Activated CD8-positive, alpha-beta memory T cell treated with anti-CD3 and anti-CD28 coated beads for 24 hours (primary cell): ENCODE measurements around the gene SERPINE2.

Source experiments
- DNase-seq: peaks from one replicate; pipeline ENCODE4 v3.0.0-alpha.2; 2020

SERPINE2 gene, protein sequence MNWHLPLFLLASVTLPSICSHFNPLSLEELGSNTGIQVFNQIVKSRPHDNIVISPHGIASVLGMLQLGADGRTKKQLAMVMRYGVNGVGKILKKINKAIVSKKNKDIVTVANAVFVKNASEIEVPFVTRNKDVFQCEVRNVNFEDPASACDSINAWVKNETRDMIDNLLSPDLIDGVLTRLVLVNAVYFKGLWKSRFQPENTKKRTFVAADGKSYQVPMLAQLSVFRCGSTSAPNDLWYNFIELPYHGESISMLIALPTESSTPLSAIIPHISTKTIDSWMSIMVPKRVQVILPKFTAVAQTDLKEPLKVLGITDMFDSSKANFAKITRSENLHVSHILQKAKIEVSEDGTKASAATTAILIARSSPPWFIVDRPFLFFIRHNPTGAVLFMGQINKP

DNA sequence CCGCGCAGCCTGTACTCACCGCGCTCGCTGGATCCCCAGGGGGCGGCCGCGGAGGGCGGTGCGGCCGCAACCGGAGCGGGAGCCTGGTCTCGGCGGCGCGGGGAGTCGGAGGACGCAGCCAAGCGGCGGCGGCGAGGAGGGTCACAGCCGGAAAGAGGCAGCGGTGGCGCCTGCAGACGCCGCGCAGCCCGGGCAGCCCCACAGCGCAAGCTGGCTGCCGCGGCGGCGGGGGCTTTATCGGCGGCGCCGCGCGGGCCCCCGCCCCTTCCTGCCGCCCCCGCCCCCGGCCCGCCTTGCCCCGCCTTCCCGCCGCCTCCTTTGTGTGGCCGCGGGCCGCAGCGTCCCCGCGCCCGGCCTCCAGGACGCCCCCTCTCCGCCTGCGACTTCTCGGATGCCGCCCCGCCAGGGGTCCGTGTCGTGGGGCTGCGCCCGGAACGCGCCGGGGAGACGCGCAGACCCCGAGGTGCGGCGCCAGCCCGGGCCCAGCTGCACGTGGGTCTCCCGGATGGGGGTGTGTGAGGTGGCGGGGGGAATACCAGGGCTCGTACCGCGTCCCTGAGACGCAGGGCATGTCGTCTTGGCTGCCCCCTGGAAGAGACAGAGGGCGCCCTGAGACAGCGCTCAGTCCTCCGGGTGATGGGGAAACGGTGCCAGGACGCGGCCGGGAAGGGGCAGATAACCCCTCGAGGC is at the start of gene SERPINE2:
TSS of gene SERPINE2 (minus strand) at position 207 of the 690 bp plus-strand sequence. CDS start 37,386 bp downstream, outside the sequence.
- DNase-seq = peak; percentile 88

DNA sequence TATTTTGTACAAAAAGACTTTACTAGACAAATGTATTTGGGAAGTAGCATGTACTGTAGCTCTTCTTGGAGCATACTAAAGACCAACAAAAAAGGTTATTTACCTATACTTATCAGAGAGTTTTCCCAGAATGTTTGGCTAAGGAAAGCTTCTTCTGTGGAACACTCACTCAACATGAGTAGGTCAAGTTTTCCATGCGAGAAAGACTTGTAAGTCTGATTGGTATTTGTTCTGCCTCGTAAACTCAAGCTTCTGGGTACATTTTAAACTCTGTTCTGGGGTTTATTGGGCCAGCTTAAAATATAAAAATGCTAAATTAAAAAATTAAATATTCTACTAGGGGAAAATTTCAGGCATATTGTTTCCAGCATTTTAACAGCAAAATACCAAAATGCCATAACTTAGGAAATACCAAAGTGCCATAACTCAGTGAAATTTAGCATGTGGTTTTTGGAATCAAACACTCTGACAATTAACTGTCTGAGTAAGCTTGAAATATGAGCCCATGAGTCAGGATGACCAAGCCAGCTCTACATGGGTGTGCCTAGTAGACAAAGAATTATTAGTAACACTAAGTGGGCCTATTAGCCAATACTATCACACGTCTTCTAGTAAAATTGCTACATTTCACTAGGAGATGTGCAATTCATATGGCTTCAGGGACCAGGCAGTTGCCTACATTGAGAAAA is 47.3 kb upstream of the SERPINE2 start:
- DNase-seq = no peak

DNA sequence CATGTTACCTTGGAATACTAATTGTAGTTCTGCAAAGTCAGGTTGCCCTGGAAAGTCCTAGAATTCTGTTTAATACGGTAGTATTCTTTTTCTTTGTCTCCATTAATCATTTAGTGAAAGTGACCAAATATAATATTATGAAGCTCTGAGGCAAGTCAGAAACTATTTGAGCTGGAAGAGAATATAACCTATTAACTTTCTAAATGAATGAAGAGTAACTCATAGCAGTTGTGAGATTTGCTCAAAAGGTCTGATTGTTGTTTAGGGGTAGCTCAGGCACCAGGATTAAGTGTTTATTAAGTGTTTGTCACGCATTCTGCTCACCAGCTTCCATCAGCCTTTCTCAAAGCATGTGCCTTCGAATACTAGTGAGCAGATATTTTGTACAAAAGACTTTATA is 46.7 kb upstream of the SERPINE2 start:
- DNase-seq = no peak

DNA sequence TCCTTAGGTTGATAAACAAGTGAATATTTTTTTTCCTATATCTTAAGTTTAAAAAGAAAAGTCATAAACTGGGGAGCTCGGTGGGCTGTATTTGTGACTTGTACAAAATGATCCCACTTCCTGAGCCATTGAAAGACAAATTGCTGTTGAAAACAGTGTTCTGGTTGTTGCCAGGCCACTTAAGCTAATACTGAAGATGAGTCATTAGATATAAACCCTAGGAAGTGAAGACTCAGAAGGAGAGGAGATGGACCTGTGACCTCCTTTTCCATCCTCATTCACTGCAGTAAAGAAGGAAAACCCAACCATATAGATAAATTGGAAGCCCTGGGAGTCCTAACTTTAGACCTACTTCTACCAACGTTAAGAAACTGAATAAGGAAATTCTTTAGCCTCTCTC is 46.2 kb upstream of the SERPINE2 start:
- no peak for DNase-seq

DNA sequence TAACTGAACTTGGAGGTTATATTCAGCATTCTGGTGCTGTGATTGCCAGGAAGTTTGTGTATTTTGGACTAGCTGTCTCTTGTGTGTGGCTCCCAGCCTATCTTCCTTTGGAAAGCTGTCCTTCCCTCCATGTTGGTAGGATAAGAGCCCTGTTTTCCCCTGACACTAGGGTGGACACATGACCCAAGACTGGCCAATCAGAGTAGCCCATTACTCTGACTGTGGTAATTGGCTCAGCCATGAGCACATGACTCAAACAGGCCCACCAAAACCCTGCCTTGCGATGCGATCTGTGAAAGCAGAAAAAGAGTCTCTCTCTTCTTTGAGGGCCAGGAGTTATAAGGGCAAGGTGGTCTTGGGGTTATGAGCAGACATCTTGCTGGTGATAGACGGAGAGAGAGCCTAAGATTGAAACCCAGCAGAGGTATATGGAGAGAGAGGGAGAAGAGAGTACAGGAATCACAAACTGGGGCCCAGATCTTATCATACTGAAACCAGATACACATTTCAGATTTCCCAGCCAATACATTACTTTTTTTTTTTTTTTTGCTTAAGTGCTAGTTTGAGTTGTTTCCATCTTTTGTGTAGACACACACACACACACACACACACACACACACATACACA is 45.3 kb upstream of the SERPINE2 start:
- no peak for DNase-seq

DNA sequence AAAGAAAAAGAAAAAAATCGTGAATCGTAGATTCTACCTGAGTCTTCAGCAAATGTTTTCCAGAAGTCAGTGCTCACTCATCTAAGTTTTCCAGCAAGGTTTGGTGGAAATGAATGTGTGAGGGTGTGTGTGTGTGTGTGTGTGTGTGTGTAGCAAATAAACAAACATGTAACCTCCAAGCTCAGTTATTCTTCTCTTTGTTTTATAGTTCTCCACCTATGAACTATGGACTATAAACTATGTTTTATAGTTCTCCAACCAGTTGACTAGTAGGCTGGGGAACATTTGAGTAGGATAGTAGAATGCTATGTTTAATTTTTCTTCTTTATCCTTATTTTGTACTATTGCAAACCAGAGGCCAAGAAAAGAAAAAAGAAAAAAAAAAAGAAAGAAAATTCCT is 44.6 kb upstream of the SERPINE2 start:
- DNase-seq = no peak

DNA sequence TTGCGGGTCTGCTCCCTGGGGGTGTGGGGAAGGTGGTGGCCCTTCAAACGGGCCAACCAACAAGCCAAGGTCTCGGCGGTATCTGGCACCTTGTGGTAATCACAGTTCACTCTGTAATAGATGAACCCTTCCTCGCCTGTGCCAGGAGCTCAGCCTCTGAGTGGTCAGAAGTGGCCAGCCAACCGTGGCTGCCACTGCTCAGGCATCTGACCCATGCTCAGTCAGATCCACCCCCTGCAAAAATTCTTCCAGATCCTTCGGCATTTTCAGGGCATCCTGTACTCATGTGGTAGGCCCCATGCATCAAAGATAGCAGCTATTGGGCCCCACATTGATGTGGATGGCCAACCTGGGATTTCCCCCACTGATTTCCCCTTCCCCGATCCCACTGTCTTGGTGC is 39.6 kb upstream of the SERPINE2 start:
- DNase-seq = no peak

DNA sequence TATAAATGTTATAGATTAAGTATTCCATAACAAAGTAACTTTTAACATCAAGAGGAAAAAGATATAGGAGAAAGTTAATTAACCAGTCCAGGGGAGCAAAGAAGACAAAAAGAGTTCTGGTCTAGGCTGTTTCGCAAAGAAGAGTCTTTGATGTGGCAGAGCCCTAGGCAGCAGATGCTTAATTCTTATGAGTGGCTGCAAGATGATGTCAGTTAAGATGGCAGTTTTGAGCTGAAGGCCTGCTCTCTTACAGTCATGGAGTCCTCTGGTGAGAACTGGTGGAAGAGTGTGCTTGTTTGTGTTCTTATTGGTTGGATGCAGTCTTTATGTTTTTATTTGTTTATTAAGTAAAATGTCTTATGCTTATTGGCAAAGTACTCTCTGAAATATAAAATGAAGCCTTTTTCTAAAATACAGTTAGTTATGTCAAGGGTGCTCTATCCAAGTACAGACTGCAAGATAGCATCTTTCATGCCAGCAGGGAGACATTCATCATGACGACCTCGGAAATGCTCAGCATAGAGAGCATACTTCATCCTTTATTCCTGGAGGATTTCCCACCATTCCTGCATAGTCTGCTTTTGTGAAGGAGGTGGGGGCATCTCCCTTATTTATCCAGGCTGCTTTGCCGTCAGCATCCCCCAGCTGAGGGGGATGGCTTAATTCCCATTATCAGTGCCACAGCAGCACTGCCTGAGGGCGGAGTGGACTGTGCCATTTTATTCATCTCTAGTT is 38.9 kb upstream of the SERPINE2 start:
- no peak for DNase-seq

DNA sequence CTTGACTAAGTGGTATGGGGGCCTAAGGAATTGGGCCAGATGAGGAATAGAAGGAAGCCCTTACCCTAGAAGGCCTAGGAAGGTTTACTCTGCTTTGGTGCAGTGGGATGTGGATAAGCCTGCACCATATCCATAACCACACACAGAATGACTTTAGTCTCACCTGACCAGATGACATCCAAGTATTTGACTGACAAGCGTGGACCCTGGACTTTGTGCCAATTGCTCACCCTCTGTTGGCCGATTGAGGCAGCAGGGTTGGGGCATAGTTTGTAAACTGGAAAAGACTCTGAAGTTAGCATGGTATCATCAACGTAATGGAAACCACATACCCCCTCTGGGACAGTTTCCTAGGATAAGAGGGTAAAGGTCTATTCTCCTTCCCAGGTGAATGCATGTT is 36.5 kb upstream of the SERPINE2 start:
- no peak for DNase-seq

DNA sequence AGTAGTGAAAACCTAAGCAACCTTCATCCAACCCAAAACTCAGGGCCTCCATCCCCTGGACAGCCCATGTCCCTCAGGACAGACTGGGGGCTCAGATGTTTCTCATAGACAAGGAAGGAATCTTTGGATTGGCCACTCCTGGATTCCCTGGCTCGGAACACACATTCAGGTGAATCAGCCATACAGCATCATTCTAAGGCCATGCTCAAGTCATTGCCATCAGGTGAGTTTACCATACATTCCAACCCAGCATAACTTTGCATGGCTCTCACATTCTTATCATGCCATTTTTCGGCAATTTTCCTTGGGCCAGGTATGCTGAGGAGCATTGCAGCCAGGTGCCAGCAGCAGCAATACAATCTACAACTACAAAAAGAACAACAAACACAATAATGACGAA is 34.6 kb upstream of the SERPINE2 start:
- DNase-seq = no peak

DNA sequence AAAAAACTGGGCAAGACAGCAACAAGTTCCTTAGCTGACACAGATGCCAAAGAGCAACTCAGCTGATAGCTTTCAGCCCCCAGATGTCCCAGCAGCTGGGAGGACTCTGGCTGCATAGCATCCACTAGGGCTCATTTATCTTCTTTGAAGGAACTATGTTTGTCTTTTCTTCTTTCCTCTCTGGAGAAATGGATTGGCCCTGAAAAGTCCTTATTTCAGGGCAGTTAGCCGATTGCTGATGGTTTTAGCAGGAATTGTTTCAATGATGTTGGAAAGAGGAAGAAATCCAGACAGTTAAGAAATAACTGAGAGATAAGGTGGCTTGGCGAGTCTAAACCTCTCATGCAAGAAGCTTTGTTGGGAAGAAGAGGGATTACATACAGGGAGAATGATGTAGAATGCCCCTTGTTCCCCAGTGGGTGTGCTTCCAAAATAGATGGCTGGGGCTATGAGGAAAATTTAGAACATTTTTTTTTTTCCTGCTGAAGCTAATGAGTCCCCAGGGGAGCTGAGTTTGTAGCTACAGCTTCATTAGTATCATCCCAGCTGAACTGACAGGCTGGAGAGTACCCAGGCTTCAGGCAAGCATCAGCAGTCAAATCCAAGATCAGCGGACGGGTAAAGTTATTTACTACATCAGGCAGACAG is 33.6 kb upstream of the SERPINE2 start:
- no peak for DNase-seq

DNA sequence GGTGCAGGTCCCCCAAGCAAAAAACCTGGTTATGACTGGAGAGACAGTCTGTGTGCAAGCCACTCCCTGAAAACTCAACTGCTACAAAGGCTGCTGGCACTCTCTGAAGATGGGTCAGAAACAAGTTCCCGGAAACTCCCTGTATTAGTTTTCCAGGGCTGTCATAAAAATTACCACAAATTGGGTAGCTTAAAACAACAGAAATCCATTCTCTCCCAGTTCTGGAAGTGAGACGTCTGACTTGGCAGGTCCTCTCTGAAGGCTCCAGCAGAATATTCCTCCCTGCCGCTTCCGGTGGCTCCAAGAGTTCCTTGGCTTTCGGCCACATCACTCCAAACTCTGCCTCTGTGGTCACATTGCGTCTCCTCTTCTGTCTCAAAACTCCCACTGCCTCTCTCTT is 30.1 kb upstream of the SERPINE2 start:
- DNase-seq = no peak

DNA sequence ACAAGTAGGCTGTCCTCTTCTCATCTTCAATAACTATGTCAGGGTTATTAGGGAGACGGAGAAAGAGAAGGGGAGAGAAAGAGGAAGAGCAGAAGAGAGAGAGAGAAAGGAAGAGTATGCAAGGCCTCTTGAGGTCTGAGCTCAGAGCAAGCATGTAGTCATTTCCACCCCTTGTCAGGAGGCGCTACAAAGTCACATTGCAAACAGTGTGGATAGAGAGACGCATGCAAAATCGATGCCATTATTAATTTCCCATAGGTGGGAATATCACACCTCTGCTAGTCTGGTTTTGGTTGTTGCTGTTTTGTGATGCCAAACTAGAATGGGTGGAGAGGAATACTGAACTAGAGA is 24.2 kb upstream of the SERPINE2 start:
- no peak for DNase-seq

DNA sequence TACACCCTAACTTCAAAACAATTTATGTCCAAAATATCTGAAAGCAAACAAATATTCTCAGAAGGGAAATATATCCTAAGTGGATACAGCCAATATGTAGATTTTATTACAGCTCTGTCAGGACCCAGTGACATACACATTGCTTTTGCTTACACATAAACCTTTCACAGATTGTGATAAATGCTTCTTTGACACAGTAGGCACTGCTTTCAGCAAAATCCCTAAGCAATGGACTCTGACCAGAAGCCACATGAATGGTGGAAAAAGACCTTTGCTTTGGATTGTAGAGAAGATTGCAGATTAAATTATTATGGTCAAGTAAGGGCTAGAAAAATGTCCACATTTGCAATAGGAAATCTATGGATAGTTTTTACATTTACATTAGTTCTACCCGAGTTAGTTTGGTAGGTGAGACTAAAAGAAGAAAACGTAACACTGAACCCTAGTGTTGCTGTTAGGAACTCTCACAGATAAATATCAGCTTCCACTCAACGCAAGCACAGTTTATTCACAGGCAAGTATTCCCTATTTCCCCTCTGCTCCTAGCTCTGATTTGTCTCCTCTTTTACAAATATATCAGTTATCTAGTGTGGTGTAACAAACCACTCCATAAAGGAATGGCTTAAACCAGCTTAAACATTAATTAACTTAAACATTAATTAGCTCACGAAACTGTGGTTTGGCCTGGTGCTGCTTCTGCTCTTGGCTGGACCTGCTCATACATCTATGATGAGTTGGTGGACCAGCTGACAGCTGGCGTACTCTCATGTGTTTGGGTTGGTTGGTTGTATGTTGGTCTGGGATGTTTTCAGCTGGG is 23.6 kb upstream of the SERPINE2 start:
- no peak for DNase-seq

DNA sequence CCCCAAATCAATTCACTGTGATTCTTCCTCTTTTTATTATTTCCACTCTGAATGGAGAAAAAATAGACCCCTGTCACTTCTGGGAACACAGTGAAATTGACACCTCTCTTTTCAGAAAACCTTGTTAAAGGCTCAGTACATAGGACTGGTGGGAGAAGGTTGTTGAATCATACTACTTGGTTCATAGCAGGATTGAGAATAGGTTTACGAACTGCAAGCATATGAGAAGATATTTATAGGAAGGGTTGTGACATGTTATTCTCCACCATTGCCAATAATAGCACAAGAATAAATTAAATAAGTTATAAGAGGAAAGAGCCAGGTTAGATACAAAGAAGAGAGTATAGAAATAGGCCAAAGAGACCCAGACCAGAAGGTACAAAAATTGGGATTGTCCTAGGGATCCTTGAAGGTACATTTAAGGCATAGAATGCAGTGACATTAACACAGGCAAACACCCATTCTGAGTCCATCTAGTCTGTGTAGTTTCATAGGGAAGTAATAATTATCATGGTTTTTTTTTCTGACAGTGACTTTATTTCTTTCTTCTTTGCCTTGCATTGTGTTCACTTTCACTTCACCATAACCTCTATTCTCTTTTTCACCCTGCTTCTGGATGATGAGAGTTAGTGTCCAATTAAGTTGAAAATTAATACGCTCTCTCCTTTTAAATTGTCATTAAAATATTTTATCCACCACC is 21.8 kb upstream of the SERPINE2 start:
- no peak for DNase-seq

DNA sequence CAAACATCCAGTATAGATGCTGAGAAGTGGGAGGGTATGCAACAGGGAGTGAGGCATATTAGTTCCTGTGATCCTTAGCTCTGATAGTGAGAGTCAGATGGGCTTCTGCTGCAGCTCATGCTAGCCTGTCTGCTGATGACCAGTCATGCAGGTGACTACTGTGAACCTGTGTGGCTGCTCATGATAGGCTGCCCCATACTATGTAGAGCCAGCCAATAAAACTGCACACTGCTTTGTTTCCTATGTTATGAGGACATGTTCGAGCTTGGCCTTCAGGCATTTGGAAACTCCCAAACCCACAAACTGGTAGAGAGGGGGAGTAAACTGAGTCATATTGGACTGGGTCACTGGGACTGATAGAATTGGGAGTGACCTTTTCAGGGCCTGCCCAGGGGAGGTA is 20.1 kb upstream of the SERPINE2 start:
- DNase-seq = no peak

DNA sequence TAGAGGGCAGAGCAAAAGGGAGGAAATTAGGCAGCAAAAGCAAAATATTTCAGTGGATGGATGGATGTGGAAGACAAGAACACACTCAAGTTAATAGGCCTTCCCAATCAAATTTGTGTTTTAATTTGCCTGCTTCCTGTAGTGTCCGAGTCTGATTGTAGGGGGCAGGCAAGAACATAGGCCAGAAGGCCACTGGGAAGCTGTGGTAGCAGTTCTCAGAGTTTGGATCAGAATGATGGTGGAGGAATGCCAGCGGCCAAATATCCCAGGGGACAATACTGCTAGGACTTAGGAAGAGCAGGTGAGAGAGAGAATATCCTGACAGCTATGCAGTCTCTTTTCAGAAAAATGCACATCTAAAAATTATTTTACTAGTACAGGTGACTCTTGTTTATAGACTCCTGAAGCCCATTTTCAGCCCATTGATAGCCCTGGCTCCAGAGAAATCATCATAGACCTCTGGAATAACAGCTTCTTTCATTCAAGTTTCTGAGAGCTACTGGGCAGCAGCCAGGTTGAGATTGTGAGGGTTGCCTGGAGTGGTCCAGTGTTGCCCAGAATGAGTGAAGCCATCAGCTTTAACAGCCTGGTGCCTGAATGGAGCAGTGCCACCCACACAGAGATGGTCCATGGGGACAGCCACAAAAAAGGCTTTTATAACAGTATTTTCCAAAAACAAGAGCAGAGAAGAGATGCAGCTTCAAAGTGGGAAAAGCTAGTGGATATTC is 19.1 kb upstream of the SERPINE2 start:
- DNase-seq = no peak

DNA sequence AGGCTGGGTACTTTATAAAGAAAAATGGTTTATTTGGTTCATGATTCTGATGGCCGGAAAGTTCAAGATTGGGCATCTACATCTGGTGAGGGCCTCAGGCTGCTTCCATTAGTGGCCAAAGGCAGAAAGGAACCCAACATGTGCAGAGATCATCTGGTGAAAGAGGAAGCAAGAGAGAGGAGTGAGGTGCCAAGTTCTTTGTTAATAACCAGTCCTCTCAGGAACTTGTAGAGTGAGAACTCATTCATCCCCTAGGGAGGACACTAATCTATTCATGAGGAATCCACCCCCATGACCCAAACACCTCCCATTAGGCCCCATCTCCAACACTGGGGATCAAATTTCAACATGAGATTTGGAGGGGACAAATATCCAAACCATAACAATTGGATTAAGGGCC is 17.8 kb upstream of the SERPINE2 start:
- no peak for DNase-seq

DNA sequence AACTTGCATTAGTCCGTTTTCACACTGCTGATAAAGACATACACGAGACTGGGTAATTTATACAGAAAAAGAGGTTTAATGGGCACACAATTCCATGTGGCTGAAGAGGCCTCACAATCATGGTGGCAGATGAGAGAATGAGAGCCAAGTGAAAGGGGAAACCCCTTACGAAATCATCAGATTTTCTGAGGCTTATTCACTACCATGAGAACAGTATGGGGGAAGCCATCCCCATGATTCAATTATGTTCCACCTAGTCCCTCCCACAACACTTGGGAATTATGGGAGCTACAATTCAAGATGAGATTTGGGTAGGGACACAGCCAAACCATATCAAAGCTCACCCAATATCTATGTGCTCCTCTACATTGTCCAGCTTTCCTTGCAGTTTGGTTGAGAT is 16.0 kb upstream of the SERPINE2 start:
- no peak for DNase-seq

DNA sequence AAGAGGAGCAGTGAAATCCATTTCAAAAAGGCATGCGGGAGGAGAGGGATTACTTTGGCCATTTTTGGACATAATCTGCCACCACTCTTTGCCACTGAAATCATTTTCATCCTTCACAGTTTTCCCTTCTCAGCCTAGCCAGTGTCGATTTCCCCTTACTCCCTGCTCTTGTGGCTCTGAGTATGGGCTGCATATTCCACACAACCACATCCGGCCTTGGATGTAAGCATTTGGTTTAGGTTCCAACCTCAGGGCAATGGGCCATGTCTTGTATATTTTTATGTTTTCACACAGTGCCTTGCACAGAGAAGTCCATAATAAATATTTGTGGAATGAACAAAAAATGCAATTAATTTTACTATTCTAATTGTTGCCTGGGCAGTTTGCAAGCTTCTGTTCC is 7.7 kb upstream of the SERPINE2 start:
- DNase-seq = no peak
